Measurements from ENCODE around the gene SPATS1.

DNA sequence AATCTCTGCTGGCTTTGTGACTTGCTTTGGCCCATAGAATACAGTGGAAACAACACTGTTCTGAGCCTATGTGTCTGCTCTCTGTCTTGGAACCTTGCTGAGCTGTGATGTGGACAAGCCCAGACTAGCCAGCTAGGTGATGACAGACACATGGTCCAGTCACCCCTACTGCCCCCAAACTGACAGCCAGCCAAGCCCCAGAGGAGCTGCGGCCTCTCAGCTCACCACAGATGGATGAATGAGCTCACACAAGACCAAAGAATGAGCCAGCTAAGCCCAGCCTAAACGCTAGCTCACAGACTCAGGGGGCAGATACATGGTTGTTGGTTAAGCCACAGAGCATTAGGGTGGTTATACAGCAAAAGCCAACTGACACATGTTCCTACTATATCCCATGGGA is 33.4 kb upstream of the SPATS1 start:
- TF ChIP-seq, protein P1, sequence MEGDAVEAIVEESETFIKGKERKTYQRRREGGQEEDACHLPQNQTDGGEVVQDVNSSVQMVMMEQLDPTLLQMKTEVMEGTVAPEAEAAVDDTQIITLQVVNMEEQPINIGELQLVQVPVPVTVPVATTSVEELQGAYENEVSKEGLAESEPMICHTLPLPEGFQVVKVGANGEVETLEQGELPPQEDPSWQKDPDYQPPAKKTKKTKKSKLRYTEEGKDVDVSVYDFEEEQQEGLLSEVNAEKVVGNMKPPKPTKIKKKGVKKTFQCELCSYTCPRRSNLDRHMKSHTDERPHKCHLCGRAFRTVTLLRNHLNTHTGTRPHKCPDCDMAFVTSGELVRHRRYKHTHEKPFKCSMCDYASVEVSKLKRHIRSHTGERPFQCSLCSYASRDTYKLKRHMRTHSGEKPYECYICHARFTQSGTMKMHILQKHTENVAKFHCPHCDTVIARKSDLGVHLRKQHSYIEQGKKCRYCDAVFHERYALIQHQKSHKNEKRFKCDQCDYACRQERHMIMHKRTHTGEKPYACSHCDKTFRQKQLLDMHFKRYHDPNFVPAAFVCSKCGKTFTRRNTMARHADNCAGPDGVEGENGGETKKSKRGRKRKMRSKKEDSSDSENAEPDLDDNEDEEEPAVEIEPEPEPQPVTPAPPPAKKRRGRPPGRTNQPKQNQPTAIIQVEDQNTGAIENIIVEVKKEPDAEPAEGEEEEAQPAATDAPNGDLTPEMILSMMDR (IDR thresholded peaks at IDR 0.05; ENCODE audit: borderline replicate concordance, extremely low read depth, low read length, poor library complexity, severe bottlenecking): no peak
- no peak for TF ChIP-seq EZH2 (IDR thresholded peaks at IDR 0.05; ENCODE audit: borderline replicate concordance, low read depth, low read length, severe bottlenecking)

All from DND-41 (cell line).